Neural progenitor cell (in vitro differentiated cells): ENCODE data around the gene MAP2K7.
"Not testable (repeated sequence)": the region's sequence is repeated elsewhere in the genome, so short reads cannot be mapped to it uniquely, and the experiment has no call there.

Experiments used
- EZH2 ChIP-seq: fragments of 200-600 bp; sonication (generic); IDR thresholded peaks from 2 replicates; pipeline ENCODE4 v1.6.1; 2017; ENCODE audit warnings: antibody characterized with exemption, mild to moderate bottlenecking, moderate library complexity
- TF ChIP-seq, protein P1 (sequence below): fragments of 200-600 bp; sonication (generic); IDR thresholded peaks from 2 replicates; pipeline ENCODE4 v1.5.1; 2017; ENCODE audit warnings: antibody characterized with exemption, mild to moderate bottlenecking

DNA sequence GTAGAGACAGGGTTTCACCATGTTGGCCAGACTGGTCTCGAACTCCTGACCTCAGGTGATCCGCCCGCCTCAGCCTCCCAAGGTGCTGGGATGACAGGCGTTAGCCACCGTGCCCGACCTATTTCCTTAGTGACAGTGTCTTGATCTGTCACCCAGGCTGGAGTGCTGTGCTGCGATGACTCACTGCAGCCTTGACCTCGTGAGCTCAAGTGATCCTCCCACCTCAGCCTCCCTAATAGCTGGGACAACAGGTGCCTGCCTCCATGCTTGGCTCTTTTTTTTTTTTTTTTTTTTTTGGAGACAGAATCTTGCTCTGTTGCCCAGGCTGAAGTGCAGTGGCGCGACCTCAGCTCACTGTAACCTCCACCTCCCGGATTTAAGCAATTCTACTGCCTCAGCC, 26.4 kb downstream of the MAP2K7 start:
- TF ChIP-seq, protein P1, sequence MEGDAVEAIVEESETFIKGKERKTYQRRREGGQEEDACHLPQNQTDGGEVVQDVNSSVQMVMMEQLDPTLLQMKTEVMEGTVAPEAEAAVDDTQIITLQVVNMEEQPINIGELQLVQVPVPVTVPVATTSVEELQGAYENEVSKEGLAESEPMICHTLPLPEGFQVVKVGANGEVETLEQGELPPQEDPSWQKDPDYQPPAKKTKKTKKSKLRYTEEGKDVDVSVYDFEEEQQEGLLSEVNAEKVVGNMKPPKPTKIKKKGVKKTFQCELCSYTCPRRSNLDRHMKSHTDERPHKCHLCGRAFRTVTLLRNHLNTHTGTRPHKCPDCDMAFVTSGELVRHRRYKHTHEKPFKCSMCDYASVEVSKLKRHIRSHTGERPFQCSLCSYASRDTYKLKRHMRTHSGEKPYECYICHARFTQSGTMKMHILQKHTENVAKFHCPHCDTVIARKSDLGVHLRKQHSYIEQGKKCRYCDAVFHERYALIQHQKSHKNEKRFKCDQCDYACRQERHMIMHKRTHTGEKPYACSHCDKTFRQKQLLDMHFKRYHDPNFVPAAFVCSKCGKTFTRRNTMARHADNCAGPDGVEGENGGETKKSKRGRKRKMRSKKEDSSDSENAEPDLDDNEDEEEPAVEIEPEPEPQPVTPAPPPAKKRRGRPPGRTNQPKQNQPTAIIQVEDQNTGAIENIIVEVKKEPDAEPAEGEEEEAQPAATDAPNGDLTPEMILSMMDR = not testable (repeated sequence)
- TF ChIP-seq EZH2 = not testable (repeated sequence)
